Loucy (cell line): ENCODE measurements around the gene FEZ2.

ENCODE experiments used
- H2AFZ ChIP-seq: fragments of 200-600 bp; sonication (generic); 2 replicates; pipeline ENCODE4 v1.6.0; 2016; ENCODE audit warnings: antibody characterized with exemption, mild to moderate bottlenecking, low read length, moderate library complexity
- H3F3A ChIP-seq: fragments of 200-600 bp; 2 replicates; pipeline ENCODE4 v1.6.0; 2016; ENCODE audit warnings: antibody characterized with exemption, low read depth, mild to moderate bottlenecking
- H3K27me3 ChIP-seq: fragments of 200-600 bp; sonication (generic); 2 replicates; pipeline ENCODE4 v1.6.1; 2014; ENCODE audit warnings: low read length, mild to moderate bottlenecking; ENCODE audit not compliant: insufficient read depth, poor library complexity, severe bottlenecking
- H3K36me3 ChIP-seq: fragments of 200-600 bp; sonication (generic); 2 replicates; pipeline ENCODE4 v1.6.1; 2016; ENCODE audit warnings: low read length; ENCODE audit not compliant: insufficient read depth
- H3K4me1 ChIP-seq: fragments of 200-600 bp; sonication (generic); 2 replicates; pipeline ENCODE4 v1.5.1; 2014; ENCODE audit warnings: low read length, mild to moderate bottlenecking; ENCODE audit not compliant: insufficient read depth, poor library complexity, severe bottlenecking
- H3K4me2 ChIP-seq: fragments of 200-600 bp; sonication (generic); 2 replicates; pipeline ENCODE4 v1.6.0; 2014; ENCODE audit warnings: antibody characterized with exemption, low read length, low read depth, mild to moderate bottlenecking; ENCODE audit not compliant: poor library complexity, severe bottlenecking
- H3K4me3 ChIP-seq: fragments of 200-600 bp; sonication (generic); 2 replicates; pipeline ENCODE4 v1.5.1; 2014; ENCODE audit warnings: low read length, mild to moderate bottlenecking, mixed read lengths; ENCODE audit not compliant: poor library complexity, severe bottlenecking
- H3K79me2 ChIP-seq: fragments of 200-600 bp; sonication (generic); 2 replicates; pipeline ENCODE4 v1.6.1; 2014; ENCODE audit warnings: low read length; ENCODE audit not compliant: insufficient read depth
- H3K9ac ChIP-seq: fragments of 200-600 bp; sonication (generic); 2 replicates; pipeline ENCODE4 v1.6.0; 2014; ENCODE audit warnings: mild to moderate bottlenecking, low read depth, low read length, moderate library complexity; ENCODE audit not compliant: poor library complexity, severe bottlenecking
- H3K9me2 ChIP-seq: fragments of 200-600 bp; sonication (generic); replicated peaks from 2 replicates; pipeline ENCODE4 v1.6.1; 2016; ENCODE audit warnings: low read depth, low read length, mixed read lengths
- H3K9me3 ChIP-seq: fragments of 200-600 bp; sonication (generic); 2 replicates; pipeline ENCODE4 v1.6.1; 2014; ENCODE audit warnings: mild to moderate bottlenecking, antibody characterized with exemption, low read length, low read depth; ENCODE audit not compliant: insufficient read depth
- H4K20me1 ChIP-seq: fragments of 200-600 bp; sonication (generic); 2 replicates; pipeline ENCODE4 v1.6.0; 2014; ENCODE audit warnings: antibody characterized with exemption, low read length, mild to moderate bottlenecking; ENCODE audit not compliant: insufficient read depth, poor library complexity, severe bottlenecking
- EZH2phosphoT487 ChIP-seq: fragments of 200-600 bp; IDR thresholded peaks from 2 replicates; pipeline ENCODE4 v1.6.1; 2018; ENCODE audit warnings: antibody characterized with exemption, mild to moderate bottlenecking, moderate library complexity, borderline replicate concordance
- TF ChIP-seq, protein P1 (sequence below): fragments of 200-600 bp; sonication (generic); conservative IDR thresholded peaks from 2 replicates; pipeline ENCODE4 v1.5.1; 2014; ENCODE audit warnings: mild to moderate bottlenecking, antibody characterized with exemption, low read length

Gene FEZ2

DNA sequence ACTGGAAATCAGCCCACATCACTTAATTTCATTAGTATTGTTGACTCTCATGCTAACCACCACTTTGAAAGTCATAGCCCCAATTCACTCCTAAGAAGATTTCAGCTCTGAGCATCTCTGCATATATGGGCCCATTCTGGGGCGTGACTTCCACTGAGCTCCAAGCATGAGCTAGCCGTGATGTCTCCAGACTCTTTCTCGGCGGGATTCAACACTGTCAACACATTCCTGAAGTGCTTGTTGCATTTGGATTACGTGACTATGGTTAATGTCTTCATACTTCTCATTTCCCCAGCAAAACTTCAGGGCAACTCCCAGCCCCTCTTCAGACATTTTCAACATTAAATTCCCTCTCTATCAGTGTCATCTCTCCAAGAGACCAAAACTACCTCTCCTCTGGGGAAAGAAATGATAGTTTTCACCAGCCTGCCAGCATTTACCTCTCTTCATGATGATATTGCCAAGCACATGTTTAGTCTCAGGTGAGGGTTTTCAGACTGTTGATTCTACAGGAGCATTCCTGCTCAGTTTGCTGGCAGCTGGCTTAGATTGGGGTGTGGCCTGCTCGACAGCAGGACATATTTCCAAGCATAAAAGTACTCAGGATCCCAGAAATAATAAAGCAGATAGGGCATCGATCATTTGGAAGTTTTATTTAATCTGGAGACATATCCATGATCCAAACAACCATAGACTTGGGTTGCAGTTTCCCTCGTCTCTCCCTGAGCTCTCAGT is 81.7 kb downstream of the FEZ2 start:
- Histone ChIP-seq H3K27me3 (no peaks in the 10 kb centered on the region), H3F3A (no peaks in the 10 kb centered on the region), H3K79me2 (no peaks in the 10 kb centered on the region), H3K9me3 (no peaks in the 10 kb centered on the region), H3K4me1 (no peaks in the 10 kb centered on the region), H2AFZ (no peak overlapping the region), H3K36me3 (no peaks in the 10 kb centered on the region), H3K4me2 (no peak overlapping the region), H3K9ac (no peak overlapping the region), H3K4me3 (no peak overlapping the region), H3K9me2 (no peaks in the 10 kb centered on the region), H4K20me1 (no peaks in the 10 kb centered on the region)
- no peak for TF ChIP-seq EZH2phosphoT487
- TF ChIP-seq, protein P1, sequence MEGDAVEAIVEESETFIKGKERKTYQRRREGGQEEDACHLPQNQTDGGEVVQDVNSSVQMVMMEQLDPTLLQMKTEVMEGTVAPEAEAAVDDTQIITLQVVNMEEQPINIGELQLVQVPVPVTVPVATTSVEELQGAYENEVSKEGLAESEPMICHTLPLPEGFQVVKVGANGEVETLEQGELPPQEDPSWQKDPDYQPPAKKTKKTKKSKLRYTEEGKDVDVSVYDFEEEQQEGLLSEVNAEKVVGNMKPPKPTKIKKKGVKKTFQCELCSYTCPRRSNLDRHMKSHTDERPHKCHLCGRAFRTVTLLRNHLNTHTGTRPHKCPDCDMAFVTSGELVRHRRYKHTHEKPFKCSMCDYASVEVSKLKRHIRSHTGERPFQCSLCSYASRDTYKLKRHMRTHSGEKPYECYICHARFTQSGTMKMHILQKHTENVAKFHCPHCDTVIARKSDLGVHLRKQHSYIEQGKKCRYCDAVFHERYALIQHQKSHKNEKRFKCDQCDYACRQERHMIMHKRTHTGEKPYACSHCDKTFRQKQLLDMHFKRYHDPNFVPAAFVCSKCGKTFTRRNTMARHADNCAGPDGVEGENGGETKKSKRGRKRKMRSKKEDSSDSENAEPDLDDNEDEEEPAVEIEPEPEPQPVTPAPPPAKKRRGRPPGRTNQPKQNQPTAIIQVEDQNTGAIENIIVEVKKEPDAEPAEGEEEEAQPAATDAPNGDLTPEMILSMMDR = no peak

DNA sequence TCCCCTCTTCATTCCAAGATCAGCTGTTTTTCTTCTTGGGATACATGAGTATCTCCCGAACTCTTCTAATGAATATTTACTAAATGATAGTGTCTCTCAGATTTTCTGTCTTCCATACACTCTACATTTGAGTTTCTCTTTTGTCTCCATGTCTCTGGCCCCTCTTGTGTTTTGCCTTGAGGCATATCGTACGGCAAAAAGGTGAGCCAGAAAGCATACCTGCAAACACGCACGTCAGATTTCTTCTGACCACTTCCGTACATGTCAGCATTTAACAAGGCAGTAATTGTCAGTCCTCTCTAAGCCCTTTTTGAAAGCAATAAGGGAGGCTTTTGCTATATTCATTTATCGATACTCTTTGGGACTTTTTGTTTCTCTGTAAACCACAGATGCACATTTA is 82.4 kb downstream of the FEZ2 start:
- no peaks in the 10 kb centered on the region for H3K27me3 ChIP-seq
- H3K36me3 ChIP-seq = no peaks in the 10 kb centered on the region
- H3F3A ChIP-seq = no peaks in the 10 kb centered on the region
- no peak overlapping the region for H3K4me2 ChIP-seq
- H3K9me2 ChIP-seq = no peaks in the 10 kb centered on the region
- no peak overlapping the region for H2AFZ ChIP-seq
- TF ChIP-seq EZH2phosphoT487 = no peak
- TF ChIP-seq, protein P1 = no peak
- H3K4me1 ChIP-seq = no peaks in the 10 kb centered on the region
- H3K79me2 ChIP-seq = no peaks in the 10 kb centered on the region
- no peak overlapping the region for H3K9ac ChIP-seq
- no peaks in the 10 kb centered on the region for H3K9me3 ChIP-seq
- H3K4me3 ChIP-seq = no peak overlapping the region
- no peaks in the 10 kb centered on the region for H4K20me1 ChIP-seq

DNA sequence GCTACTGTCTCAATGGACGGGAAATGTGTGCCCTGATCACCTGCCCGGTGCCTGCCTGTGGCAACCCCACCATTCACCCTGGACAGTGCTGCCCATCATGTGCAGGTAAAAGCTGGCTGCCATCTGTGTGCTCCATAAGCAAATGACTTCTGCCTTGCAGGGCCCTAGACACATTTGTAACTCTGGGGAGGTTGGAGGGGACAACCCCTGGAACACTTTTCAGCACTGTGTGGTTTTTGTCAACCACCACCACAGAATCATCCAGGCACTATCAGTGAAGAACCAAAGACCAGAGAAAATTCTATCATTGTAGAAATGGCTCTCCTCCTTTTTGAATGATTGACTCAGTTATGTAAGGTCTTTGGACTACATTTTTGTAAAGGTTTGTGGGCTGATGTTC is 84.3 kb downstream of the FEZ2 start:
- Histone ChIP-seq H3K4me2 (no peak overlapping the region), H3F3A (no peaks in the 10 kb centered on the region), H3K36me3 (no peaks in the 10 kb centered on the region), H3K9me2 (no peaks in the 10 kb centered on the region), H2AFZ (no peak overlapping the region), H3K4me1 (no peaks in the 10 kb centered on the region), H3K9me3 (no peaks in the 10 kb centered on the region), H4K20me1 (no peaks in the 10 kb centered on the region), H3K4me3 (no peak overlapping the region), H3K27me3 (no peaks in the 10 kb centered on the region), H3K79me2 (no peaks in the 10 kb centered on the region), H3K9ac (no peak overlapping the region)
- TF ChIP-seq, protein P1 = no peak
- TF ChIP-seq EZH2phosphoT487 = no peak
